ENCODE measurements around the gene NKX1-1. TPM values are rescaled to one million over a fixed set of nuclear protein-coding genes. Genes with fewer than 3 reads are reported as not detected.

NKX1-1 gene
- polyA plus RNA-seq, 1 donor (not counting 4 experiments of a cell fraction or from before 2014, with no cell fraction given) = not detected

DNA sequence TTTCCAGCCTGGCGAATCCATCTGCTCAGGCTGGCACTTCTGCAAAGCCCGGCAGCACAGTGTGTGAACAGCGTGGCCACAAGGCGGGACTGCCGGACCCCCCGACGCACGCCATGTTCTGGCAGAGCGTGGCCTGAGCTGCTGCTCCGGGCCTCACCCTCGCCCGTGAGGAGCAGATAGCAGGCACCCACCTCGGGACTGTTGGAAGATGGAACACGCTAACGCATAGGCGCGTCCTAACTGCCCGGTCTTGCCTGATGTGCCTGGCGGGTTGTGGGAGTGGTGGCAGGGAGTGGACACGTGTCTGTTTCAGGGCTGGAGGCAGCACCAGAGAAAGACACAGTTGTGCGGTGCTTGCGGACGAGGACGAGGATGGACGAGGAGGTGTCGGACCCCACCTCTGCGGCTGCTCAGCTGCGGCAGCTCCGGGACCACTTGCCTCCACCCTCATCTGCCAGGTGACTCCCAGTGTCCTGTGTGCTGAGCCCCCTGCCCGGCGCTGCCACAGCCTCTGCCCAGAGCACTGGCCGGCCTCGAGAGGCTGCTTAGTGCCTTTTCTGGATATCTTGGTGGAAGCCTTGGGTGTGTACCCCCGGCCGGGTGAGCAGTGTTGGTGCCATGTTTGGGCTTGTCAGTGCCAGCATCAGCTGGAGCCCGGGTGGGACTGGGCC lies 31.1 kb downstream of the NKX1-1 start:
- Histone ChIP-seq H4K20me1 (ENCODE audit: control insufficient read depth, extremely low read depth, insufficient read depth, low read length) (peaks cover 2% of the 10 kb centered on the region), H3K9me3 (ENCODE audit: control insufficient read depth, low read depth, low read length) (no peaks in the 10 kb centered on the region), H3K79me2 (ENCODE audit: control insufficient read depth, insufficient read depth, low read length) (no peaks in the 10 kb centered on the region), H3K27ac (ENCODE audit: control insufficient read depth, insufficient read depth, low read length) (no peak overlapping the region), H3K4me2 (ENCODE audit: control insufficient read depth, extremely low read depth, insufficient read depth, low read depth, low read length) (no peak overlapping the region), H3K27me3 (ENCODE audit: control insufficient read depth, extremely low read depth, insufficient read depth, low read length) (no peaks in the 10 kb centered on the region), H3K9ac (ENCODE audit: control insufficient read depth, extremely low read depth, insufficient read depth, low read length) (no peak overlapping the region), H3K4me1 (ENCODE audit: control insufficient read depth, extremely low read depth, insufficient read depth, low read length) (no peaks in the 10 kb centered on the region), H3K4me3 (ENCODE audit: control insufficient read depth in 2 of 3, extremely low read depth in 1 of 3, insufficient read depth in 2 of 3, low read depth in 1 of 3, low read length in 3 of 3) (no peak overlapping the region), H3K36me3 (ENCODE audit: control insufficient read depth in 2 of 2, extremely low read depth in 1 of 2, insufficient read depth in 2 of 2, low read length in 2 of 2) (peaks cover 7 to 13% of the 10 kb centered on the region in 2 experiments), H3K9me1 (ENCODE audit: control insufficient read depth, extremely low read depth, insufficient read depth, low read length) (no peaks in the 10 kb centered on the region), H2AFZ (ENCODE audit: control insufficient read depth, low read length) (no peak overlapping the region)
- DNase-seq (ENCODE audit: low read depth, low spot score) (no peak), FAIRE-seq (no peak)
- TF ChIP-seq, protein P1, sequence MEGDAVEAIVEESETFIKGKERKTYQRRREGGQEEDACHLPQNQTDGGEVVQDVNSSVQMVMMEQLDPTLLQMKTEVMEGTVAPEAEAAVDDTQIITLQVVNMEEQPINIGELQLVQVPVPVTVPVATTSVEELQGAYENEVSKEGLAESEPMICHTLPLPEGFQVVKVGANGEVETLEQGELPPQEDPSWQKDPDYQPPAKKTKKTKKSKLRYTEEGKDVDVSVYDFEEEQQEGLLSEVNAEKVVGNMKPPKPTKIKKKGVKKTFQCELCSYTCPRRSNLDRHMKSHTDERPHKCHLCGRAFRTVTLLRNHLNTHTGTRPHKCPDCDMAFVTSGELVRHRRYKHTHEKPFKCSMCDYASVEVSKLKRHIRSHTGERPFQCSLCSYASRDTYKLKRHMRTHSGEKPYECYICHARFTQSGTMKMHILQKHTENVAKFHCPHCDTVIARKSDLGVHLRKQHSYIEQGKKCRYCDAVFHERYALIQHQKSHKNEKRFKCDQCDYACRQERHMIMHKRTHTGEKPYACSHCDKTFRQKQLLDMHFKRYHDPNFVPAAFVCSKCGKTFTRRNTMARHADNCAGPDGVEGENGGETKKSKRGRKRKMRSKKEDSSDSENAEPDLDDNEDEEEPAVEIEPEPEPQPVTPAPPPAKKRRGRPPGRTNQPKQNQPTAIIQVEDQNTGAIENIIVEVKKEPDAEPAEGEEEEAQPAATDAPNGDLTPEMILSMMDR (optimal IDR thresholded peaks at IDR 0.05 in 1 of 3, IDR thresholded peaks at IDR 0.05 in 1 of 3, conservative IDR thresholded peaks at IDR 0.05 in 1 of 3; ENCODE audit: extremely low read depth in 1 of 3, insufficient read depth in 2 of 3, low read length in 3 of 3) = no peak
- TF ChIP-seq EZH2 (IDR thresholded peaks at IDR 0.05; ENCODE audit: low read length) = no peak
- dilution Hi-C loops (cut with MboI; ENCODE audit: extremely low pct_ligation_motif_present, low sequenced_read_pairs) = no loop called here

DNA sequence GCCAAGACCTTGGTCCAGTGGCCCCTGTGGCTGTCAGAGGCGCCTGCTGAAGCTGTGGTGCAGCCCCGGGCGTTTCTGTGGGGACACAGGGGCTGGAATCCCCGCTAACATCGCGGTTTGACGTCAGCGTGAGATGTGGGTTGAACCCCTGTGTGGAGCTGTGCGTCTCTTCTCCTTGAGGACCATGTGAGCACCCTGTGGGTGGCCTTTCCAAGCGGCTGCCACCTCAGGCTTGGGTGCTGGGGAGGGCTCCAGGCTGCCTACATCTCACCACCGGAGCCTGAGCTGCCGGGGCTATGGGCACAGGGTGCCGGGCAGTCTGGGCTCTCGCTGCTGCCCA lies 31.6 kb downstream of the NKX1-1 start:
- H3K9me1 ChIP-seq (ENCODE audit: control insufficient read depth, extremely low read depth, insufficient read depth, low read length) = no peaks in the 10 kb centered on the region
- no peak overlapping the region for H3K4me2 ChIP-seq (ENCODE audit: control insufficient read depth, extremely low read depth, insufficient read depth, low read depth, low read length)
- no peak overlapping the region for H3K27ac ChIP-seq (ENCODE audit: control insufficient read depth, insufficient read depth, low read length)
- TF ChIP-seq, protein P1 (optimal IDR thresholded peaks at IDR 0.05 in 1 of 3, IDR thresholded peaks at IDR 0.05 in 1 of 3, conservative IDR thresholded peaks at IDR 0.05 in 1 of 3; ENCODE audit: extremely low read depth in 1 of 3, insufficient read depth in 2 of 3, low read length in 3 of 3) = no peak
- no peak for TF ChIP-seq EZH2 (IDR thresholded peaks at IDR 0.05; ENCODE audit: low read length)
- no peaks in the 10 kb centered on the region for H3K27me3 ChIP-seq (ENCODE audit: control insufficient read depth, extremely low read depth, insufficient read depth, low read length)
- no peaks in the 10 kb centered on the region for H3K79me2 ChIP-seq (ENCODE audit: control insufficient read depth, insufficient read depth, low read length)
- dilution Hi-C loops (cut with MboI; ENCODE audit: extremely low pct_ligation_motif_present, low sequenced_read_pairs) = no loop called here
- H3K9me3 ChIP-seq (ENCODE audit: control insufficient read depth, low read depth, low read length) = no peaks in the 10 kb centered on the region
- no peak overlapping the region for H3K9ac ChIP-seq (ENCODE audit: control insufficient read depth, extremely low read depth, insufficient read depth, low read length)
- H3K4me1 ChIP-seq (ENCODE audit: control insufficient read depth, extremely low read depth, insufficient read depth, low read length) = no peaks in the 10 kb centered on the region
- peaks cover 2% of the 10 kb centered on the region for H4K20me1 ChIP-seq (ENCODE audit: control insufficient read depth, extremely low read depth, insufficient read depth, low read length)
- H2AFZ ChIP-seq (ENCODE audit: control insufficient read depth, low read length) = no peak overlapping the region
- FAIRE-seq (no peak), DNase-seq (ENCODE audit: low read depth, low spot score) (no peak)
- no peak overlapping the region for H3K4me3 ChIP-seq (ENCODE audit: control insufficient read depth in 2 of 3, extremely low read depth in 1 of 3, insufficient read depth in 2 of 3, low read depth in 1 of 3, low read length in 3 of 3)
- H3K36me3 ChIP-seq (ENCODE audit: control insufficient read depth in 2 of 2, extremely low read depth in 1 of 2, insufficient read depth in 2 of 2, low read length in 2 of 2) = peaks cover 7 to 13% of the 10 kb centered on the region in 2 experiments
